Immature natural killer cell (primary cell): ENCODE data around the gene PCBP3. TPM values are rescaled to one million over a fixed set of nuclear protein-coding genes. Genes with fewer than 3 reads are reported as not detected.

ENCODE experiments used
- DNase-seq, 3 donors: peaks; one replicate each; pipeline ENCODE4 v3.0.0; 2022; ENCODE audit warnings: mixed read lengths in 1 of 3
- H3K27ac Mint-ChIP-seq, 6 donors: one replicate each; pipeline ENCODE4 v1.8.0; 2020; ENCODE audit warnings: mixed read lengths in 6 of 6, mild to moderate bottlenecking in 5 of 6, inconsistent platforms in 4 of 6, moderate library complexity in 3 of 6
- H3K27me3 Mint-ChIP-seq, 3 donors: one replicate each; pipeline ENCODE4 v1.8.0; 2020 to 2021; ENCODE audit warnings: low read depth in 3 of 3, mild to moderate bottlenecking in 3 of 3, mixed read lengths in 3 of 3, moderate library complexity in 3 of 3, inconsistent platforms in 1 of 3
- H3K36me3 Mint-ChIP-seq, 3 donors: one replicate each; pipeline ENCODE4 v1.8.0; 2020; ENCODE audit warnings: mixed read lengths in 3 of 3, inconsistent platforms in 2 of 3, mild to moderate bottlenecking in 2 of 3
- H3K4me1 Mint-ChIP-seq, 2 donors: one replicate each; pipeline ENCODE4 v1.8.0; 2020; ENCODE audit warnings: inconsistent platforms in 2 of 2, mild to moderate bottlenecking in 2 of 2, mixed read lengths in 2 of 2, moderate library complexity in 1 of 2
- H3K4me3 Mint-ChIP-seq, 5 donors: one replicate each; pipeline ENCODE4 v1.8.0; 2020; ENCODE audit warnings: mild to moderate bottlenecking in 5 of 5, mixed read lengths in 5 of 5, inconsistent platforms in 3 of 5, moderate library complexity in 3 of 5
- H3K9me3 Mint-ChIP-seq, 6 donors: one replicate each; pipeline ENCODE4 v1.8.0; 2020; ENCODE audit warnings: mild to moderate bottlenecking in 6 of 6, mixed read lengths in 6 of 6, inconsistent platforms in 4 of 6, moderate library complexity in 3 of 6
- polyA plus RNA-seq, 3 donors: library from polyadenylated mRNA; unstranded; fragments of 300-500 nt; fragmentation: Illumina TruSeq; gene quantifications; one replicate each; pipeline ENCODE4 v1.2.3, GENCODE V29; 2021

Gene PCBP3
- polyA plus RNA-seq, 3 donors from 2014 or later = 0.27 to 0.71 TPM; not detected in 1

DNA sequence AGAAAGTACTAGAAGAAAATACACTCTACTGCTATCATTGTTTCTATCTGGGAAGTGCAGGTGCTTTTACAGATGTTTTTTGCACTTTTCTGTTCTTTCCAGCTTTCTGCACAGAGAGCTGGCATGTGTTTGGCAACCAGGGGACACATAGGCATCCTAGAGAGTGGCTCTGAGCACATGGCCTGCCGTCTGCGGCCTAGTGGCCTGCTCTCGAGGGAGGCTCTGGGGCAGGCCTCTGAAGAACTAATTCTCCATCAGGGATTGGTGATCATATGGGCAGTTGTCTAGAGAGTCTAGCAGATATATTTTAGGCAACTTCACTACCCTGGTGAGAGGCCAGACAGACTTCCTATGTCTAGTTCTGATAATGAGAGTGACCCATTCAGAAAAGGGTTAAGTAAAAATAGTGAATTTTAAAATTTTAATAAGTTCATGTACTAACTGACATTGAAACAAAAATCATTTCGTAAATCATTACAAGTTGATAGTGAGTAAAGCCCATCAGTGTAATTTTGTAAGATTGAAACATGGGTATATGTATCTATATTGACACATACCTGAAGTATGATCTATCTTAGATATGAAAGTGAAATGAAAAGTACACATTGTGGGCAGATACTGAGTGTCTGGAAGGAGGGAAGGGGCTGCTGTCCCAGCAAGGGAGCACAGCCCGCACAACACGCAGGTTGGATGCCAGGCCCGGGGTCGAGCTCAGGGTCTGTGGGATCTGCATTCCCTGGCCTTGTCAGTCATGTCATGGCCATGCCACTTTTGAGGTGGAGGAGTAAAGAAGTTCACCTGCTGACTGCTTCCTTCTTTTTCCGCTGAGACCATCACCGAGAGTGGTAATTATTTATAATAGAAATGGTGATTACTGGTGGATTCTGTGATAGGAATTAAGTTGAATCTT is 79.8 kb downstream of the PCBP3 start:
- Mint-ChIP-seq H3K9me3 (no peaks in the 10 kb centered on the region), H3K27ac (no peak overlapping the region), H3K4me3 (peak overlapping the region in 1 of 5 donors; percentile 4), H3K27me3 (peaks cover 6 to 8% (median 6%) of the 10 kb centered on the region in 3 donors), H3K36me3 (no peaks in the 10 kb centered on the region), H3K4me1 (peaks cover 0 to 10% of the 10 kb centered on the region in 2 donors)
- DNase-seq = no peak

DNA sequence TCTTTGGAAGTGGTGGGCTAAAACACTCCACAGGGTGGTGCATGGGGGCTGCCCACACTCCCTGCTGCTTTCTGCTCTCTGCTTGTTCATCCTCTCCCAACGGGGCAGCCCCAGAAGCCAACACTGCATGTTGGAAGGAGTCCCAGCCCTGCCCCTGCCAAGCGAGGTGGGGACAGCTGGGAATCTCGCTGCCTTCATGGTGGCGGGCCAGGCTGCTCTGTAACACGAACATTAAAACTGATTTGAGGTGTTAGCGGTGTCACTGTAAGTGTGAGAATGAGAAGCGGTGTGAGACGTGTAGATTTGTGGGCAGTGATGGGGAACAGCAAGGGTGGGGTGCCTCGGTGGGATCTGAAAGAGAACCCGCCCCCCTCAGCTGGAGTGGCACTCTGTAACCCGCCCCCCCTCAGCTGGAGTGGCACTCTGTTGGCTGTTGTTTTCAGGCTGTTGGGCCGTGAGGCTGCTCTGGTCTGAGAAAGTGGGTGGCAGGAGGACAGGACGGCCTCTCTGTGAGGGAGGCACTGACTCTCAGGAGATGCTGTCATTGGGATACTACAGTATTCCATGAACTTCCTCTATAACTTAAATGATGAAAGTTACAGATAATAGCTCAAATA is 80.9 kb downstream of the PCBP3 start:
- no peak for DNase-seq
- Mint-ChIP-seq H3K4me1 (peaks cover 0 to 10% of the 10 kb centered on the region in 2 donors), H3K27me3 (peaks cover 3 to 6% (median 6%) of the 10 kb centered on the region in 3 donors), H3K4me3 (no peak overlapping the region), H3K27ac (peak overlapping the region in 1 of 6 donors; percentile 25), H3K9me3 (no peaks in the 10 kb centered on the region), H3K36me3 (no peaks in the 10 kb centered on the region)

DNA sequence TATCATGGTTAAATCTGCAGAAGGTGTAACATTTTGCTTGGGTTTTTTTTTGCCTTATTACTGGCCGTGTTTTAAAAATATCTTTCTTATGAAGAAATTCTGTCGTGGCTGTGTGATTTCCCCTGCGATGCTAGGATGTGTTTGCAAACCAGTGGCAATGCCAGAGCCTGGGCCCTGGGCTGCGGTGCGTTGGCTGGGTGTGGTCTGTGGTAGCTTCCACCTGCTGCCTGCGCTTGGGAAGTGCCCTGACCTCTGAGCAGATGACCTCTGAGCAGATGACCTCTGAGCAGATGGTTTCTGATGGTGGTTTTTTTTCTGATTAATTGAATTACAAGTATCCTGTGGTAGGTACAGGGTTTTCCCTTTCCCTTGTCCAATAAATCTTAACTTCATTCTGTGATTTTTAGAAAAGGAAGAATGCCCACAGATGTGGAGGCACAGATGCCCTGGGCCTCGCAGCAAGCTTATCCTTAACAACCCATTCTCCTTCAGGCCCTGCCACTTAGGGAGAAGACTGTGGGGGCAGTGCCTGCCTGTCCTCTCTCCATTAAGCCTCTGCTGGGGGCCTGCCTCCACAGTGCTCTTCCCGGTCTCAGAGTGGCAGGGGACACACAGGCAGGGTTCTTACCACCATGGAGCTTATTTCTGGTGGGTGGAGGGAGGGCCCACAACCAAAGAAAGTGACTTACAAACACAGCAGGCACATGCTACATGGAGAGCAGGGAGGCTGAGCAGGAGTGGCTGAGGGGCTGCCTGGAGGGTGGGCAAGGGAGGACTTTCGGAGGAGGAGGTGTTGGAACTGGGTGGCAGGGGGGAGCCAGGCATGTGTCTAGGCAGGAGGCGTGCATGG is 81.7 kb downstream of the PCBP3 start:
- no peak for DNase-seq
- Mint-ChIP-seq H3K27ac (no peak overlapping the region), H3K4me1 (peaks cover 0 to 10% of the 10 kb centered on the region in 2 donors), H3K36me3 (no peaks in the 10 kb centered on the region), H3K4me3 (no peak overlapping the region), H3K27me3 (peaks cover 3 to 6% (median 3%) of the 10 kb centered on the region in 3 donors), H3K9me3 (no peaks in the 10 kb centered on the region)

DNA sequence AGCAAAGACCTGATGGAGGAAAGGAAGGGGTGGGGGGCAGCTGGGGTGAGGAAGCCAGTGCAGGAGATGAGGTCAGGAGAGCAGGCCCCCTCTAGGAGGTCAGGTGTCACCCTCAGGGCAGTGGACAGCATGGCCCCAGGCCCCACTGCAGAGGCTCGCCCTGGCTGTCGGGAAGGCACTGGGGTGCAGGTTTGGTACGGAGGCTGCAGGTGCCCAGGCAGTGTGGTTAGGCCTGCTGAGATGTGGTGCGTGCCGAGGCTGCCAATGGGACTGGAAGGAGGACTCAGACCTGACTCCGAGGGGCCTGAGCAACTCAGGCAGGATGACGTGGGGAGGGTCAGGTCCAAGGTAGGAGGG is 82.3 kb downstream of the PCBP3 start:
- H3K4me3 Mint-ChIP-seq = no peak overlapping the region
- H3K27me3 Mint-ChIP-seq = peaks cover 3 to 6% (median 3%) of the 10 kb centered on the region in 3 donors
- peaks cover 0 to 10% of the 10 kb centered on the region in 2 donors for H3K4me1 Mint-ChIP-seq
- H3K9me3 Mint-ChIP-seq = no peaks in the 10 kb centered on the region
- DNase-seq = no peak
- H3K36me3 Mint-ChIP-seq = no peaks in the 10 kb centered on the region
- H3K27ac Mint-ChIP-seq = no peak overlapping the region

DNA sequence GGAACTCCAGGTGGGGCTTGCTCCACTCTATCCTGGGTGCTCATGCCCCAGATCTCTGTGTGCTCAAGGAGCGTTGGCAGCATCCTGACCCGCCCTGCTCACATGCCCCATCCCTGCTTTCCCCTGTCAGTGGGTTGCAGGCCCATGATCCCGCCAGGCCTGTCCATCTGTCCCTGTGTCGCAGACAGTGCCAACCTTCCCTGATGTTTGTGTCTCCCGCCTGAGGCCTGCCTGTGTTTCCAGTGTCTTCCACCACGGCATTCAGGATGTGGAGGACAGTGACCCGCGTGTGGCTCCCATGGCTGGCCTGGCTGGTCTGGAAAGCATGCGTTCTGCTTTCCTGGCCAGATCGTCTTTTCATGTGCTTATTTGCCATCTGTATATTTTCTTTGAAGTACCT is 82.9 kb downstream of the PCBP3 start:
- no peaks in the 10 kb centered on the region for H3K36me3 Mint-ChIP-seq
- no peak for DNase-seq
- no peak overlapping the region for H3K27ac Mint-ChIP-seq
- no peaks in the 10 kb centered on the region for H3K9me3 Mint-ChIP-seq
- H3K4me1 Mint-ChIP-seq = peaks cover 0 to 10% of the 10 kb centered on the region in 2 donors
- no peak overlapping the region for H3K4me3 Mint-ChIP-seq
- H3K27me3 Mint-ChIP-seq = peaks cover 3 to 7% (median 6%) of the 10 kb centered on the region in 3 donors

DNA sequence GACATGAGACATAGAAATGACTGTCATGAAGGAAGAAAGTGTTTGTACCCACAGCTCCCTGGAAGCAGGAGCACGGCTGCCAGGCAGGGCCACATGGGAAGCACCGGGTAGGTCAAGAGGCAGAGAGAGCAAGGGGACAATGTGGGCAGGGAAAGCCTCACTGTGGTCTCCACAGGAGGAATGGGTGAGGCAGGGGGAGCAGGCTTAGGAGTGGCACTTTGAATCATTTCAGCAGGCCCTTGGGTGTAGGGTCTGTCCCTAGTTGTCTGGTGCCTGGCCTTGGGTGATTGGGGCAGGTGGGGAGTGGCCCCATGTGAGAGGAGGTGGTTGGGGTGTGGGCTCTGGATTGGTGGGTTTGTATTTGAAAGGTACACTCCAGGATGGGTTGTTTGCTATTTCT is 83.9 kb downstream of the PCBP3 start:
- Mint-ChIP-seq H3K36me3 (no peaks in the 10 kb centered on the region), H3K27me3 (peaks cover 3 to 7% (median 6%) of the 10 kb centered on the region in 3 donors), H3K4me3 (no peak overlapping the region), H3K27ac (no peak overlapping the region), H3K9me3 (no peaks in the 10 kb centered on the region), H3K4me1 (peaks cover 0 to 10% of the 10 kb centered on the region in 2 donors)
- DNase-seq = no peak

DNA sequence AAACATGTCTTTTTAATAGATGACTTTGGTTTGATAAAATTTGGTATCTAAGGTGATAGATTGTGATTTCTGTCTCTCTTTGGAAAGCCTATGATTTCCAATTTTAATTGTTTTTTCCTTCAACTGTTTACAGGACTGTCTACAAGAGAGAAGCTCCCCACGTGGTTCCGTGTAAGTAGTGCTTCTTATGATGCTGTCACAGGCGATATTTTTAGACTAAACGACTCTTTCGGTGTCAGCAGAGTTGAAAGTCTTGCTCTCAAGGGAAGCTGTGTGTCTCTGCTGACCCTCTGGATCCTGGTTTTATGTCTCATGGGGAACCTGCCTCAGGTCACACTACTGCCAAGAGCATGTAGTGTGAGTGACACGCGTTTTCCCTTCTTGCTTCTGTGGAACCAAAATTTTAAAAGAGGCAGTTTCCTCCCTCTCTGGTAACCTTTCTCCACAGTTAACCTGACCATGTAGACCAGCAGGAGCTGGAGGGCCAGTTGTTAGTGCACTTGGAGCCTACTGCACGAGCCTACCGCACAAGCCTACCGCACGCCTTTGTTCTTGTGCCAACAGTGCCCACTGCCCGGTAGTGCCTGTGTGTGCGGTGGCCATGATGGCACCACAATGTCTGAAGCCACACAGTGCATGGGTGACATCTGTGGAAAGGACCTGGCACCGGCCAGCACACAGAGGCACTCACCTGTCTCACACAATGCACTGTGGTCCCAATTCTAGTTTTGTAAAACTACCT is 91.9 kb downstream of the PCBP3 start:
- Mint-ChIP-seq H3K4me3 (no peak overlapping the region), H3K4me1 (peaks cover 0 to 3% of the 10 kb centered on the region in 2 donors), H3K9me3 (no peaks in the 10 kb centered on the region), H3K27me3 (peaks cover 0 to 4% (median 1%) of the 10 kb centered on the region in 3 donors), H3K27ac (no peak overlapping the region), H3K36me3 (no peaks in the 10 kb centered on the region)
- DNase-seq = no peak

DNA sequence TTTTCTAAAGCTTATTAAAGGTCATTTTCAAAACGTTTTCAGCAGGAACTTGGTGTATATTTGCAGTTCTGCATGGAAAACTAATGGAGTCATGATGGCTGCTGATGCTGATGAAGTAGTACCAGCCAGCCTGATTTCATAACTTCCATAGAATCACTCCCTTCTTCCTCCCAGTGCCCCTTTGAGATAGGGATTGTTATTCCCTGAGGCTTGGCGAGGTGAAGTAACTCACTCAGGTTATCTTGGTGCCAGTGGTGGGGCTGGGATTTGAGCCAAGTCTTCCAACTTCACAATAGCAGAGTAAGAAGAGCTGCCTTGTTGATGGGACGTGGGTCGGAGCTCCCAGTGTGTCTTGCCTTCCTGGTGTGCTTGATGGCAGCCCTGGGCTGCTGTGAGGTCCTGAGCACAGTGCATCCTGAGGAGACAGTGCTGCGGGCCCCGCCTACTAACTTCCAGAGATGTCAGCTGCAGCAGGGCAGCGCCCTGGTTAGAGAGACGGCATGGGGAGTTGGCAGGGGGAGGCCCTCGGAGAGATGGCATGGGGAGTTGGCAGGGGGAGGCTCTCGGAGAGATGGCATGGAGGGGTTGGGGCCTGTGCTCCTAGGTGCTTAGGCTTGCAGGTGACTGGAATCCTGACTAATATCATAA is 92.6 kb downstream of the PCBP3 start:
- Mint-ChIP-seq H3K36me3 (no peaks in the 10 kb centered on the region), H3K4me3 (no peak overlapping the region), H3K27ac (no peak overlapping the region), H3K9me3 (no peaks in the 10 kb centered on the region), H3K4me1 (peaks cover 0 to 3% of the 10 kb centered on the region in 2 donors), H3K27me3 (peaks cover 0 to 1% (median under 1%) of the 10 kb centered on the region in 3 donors)
- no peak for DNase-seq

DNA sequence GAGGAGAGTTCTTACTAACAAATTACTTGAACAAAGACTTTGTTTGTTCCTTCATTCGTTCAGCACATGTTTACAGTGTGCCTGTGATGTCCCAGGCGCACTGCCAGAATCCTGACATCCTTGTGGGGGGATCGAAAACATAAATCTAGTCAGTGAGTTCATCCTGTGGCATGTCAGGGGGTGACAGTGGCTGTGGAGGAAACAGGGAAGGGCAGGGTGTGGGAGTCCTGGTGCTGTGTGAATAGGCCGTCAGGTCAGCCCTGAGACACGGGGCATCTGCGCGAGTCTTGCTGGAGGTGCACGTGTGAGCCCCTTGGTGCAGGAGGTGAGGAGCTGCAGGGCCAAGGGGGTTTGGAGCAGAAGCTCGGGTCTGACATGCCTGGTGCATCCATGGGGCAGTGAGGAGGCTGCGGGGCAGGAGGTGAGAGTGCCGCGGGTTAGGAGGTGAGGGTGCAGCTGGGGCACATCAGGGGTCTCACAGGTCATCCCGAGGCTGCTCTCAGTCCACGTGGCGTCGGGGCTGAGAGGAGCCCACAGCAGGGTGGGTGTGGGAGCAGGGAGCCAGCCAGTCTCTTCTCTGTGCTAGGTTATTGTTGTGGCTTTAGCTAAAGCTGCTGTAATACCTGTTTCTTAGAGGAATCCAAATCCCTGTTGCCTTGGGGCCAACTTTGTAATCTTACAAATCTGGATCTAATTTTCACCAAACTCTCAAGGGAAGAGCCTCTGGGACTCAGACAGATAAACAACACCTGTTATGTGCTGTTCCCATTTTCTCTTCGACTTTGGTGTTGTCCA is 93.4 kb downstream of the PCBP3 start:
- H3K27me3 Mint-ChIP-seq = peaks cover 0 to 1% (median 0%) of the 10 kb centered on the region in 3 donors
- DNase-seq = no peak
- no peaks in the 10 kb centered on the region for H3K9me3 Mint-ChIP-seq
- no peak overlapping the region for H3K27ac Mint-ChIP-seq
- no peak overlapping the region for H3K4me3 Mint-ChIP-seq
- H3K36me3 Mint-ChIP-seq = no peaks in the 10 kb centered on the region
- peaks cover 0 to 3% of the 10 kb centered on the region in 2 donors for H3K4me1 Mint-ChIP-seq

DNA sequence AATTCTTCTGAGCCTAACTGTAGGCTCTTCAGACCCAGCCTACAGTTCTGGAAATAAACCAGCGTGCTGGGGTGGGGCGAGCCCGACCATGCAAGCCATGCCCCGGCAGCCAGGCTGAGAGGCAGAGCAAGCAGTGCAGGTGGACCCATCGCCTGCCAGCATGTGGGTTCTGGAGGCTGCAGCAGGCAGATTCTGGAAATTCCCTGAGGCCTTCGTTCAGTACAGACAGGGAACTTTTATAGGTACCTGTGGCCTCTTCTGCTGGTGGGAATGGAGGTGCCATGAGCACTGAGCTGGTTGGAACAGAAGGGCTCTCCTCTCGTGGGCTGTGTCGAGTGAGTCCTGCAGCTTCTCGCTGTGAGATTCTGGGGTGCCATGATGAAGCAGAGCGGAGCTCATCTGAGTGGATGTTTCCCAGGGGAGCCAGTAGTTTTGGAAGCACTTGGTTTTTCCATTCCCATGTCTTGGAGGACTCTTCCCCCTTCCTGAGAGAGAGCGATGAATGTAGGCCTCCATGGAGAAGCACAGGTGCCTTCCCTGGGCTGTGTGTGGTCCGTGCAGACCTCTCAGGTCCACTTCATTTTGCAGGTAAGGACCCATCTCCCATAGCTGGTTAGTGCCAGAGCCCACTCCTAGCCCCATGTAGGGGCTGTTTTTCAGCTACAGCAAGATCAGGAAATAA is 94.1 kb downstream of the PCBP3 start:
- H3K27ac Mint-ChIP-seq = no peak overlapping the region
- peaks cover 0 to 1% (median 0%) of the 10 kb centered on the region in 3 donors for H3K27me3 Mint-ChIP-seq
- no peak for DNase-seq
- no peaks in the 10 kb centered on the region for H3K9me3 Mint-ChIP-seq
- no peak overlapping the region for H3K4me3 Mint-ChIP-seq
- H3K36me3 Mint-ChIP-seq = no peaks in the 10 kb centered on the region
- H3K4me1 Mint-ChIP-seq = peaks cover 0 to 3% of the 10 kb centered on the region in 2 donors

DNA sequence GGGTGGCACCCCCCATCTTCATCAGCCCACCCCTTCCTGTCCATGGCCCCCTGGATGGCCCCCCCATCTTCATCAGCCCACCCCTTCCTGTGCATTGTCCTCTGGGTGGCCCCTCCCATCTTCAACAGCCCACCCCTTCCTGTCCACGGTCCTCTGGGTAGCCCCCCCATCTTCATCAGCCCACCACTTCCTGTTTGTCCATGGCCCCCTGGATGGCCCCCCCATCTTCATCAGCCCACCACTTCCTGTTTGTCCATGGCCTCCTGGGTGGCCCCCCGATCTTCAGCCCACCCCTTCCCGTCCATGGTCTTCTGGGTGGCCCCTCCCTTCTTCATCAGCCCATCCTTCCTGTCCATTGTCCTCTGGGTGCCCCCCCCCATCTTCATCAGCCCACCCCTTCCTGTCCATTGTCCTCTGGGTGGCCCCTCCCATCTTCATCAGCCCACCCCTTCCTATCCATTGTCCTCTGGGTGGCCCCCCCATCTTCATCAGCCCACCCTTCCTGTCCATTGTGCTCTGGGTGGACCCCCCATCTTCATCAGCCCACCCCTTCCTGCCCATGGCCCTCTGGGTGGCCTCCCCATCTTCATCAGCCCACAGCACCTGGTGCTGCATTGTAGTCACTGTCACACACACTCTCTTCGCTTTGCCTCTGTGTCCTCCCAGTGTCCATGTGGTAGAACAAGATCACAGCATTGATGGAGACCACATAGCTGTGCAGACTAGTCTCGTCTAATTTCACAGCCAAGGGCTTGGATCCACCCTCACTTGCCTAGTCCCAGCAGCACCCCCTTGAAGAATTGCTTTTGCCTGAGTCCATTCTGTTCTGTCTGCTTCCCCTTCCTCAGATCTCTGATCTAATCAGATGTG is 95.9 kb downstream of the PCBP3 start:
- Mint-ChIP-seq H3K4me1 (peaks cover 0 to 3% of the 10 kb centered on the region in 2 donors), H3K27ac (peak overlapping the region in 1 of 6 donors; percentile 59), H3K9me3 (no peaks in the 10 kb centered on the region), H3K36me3 (no peaks in the 10 kb centered on the region), H3K4me3 (no peak overlapping the region), H3K27me3 (peaks cover 0 to 1% (median 0%) of the 10 kb centered on the region in 3 donors)
- no peak for DNase-seq
